ENCODE results near the gene GADD45G. TPM values are rescaled to one million over a fixed set of nuclear protein-coding genes. Genes with fewer than 3 reads are reported as not detected.

The GADD45G gene
- total and polyA plus RNA-seq, 10 of the 15 experiments (the other 5 are each of a cell fraction or from before 2014, with no cell fraction given) = 0.07 to 1.00 (median 0.29) TPM; not detected in 4

GRCh38 chr9:89594811-89595550 is 9.8 kb upstream of the GADD45G start:
- intact Hi-C loops (cut with micrococcal nuclease; ENCODE audit: unreplicated experiment) = loop anchor here (10.0 kb wide), 1 partner anchor 1170 kb away; no protein-coding TSS in a partner anchor
- BruUV-seq (replicated peaks) = no TSS peak
- POLR2A ChIA-PET = no interaction called here
- TF ChIP-seq, protein P1, sequence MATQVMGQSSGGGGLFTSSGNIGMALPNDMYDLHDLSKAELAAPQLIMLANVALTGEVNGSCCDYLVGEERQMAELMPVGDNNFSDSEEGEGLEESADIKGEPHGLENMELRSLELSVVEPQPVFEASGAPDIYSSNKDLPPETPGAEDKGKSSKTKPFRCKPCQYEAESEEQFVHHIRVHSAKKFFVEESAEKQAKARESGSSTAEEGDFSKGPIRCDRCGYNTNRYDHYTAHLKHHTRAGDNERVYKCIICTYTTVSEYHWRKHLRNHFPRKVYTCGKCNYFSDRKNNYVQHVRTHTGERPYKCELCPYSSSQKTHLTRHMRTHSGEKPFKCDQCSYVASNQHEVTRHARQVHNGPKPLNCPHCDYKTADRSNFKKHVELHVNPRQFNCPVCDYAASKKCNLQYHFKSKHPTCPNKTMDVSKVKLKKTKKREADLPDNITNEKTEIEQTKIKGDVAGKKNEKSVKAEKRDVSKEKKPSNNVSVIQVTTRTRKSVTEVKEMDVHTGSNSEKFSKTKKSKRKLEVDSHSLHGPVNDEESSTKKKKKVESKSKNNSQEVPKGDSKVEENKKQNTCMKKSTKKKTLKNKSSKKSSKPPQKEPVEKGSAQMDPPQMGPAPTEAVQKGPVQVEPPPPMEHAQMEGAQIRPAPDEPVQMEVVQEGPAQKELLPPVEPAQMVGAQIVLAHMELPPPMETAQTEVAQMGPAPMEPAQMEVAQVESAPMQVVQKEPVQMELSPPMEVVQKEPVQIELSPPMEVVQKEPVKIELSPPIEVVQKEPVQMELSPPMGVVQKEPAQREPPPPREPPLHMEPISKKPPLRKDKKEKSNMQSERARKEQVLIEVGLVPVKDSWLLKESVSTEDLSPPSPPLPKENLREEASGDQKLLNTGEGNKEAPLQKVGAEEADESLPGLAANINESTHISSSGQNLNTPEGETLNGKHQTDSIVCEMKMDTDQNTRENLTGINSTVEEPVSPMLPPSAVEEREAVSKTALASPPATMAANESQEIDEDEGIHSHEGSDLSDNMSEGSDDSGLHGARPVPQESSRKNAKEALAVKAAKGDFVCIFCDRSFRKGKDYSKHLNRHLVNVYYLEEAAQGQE (IDR thresholded peaks at IDR 0.05; ENCODE audit: low read depth, low read length) = no peak
- TF ChIP-seq ZBTB11 (CRISPR knock-in tag; IDR thresholded peaks at IDR 0.05) (no peak), MTA3 (IDR thresholded peaks at IDR 0.05; ENCODE audit: borderline replicate concordance, low read length) (no peak), BCL3 (IDR thresholded peaks at IDR 0.05; ENCODE audit: borderline replicate concordance, insufficient read depth, low read depth, low read length, poor library complexity, severe bottlenecking) (no peak), ATF7 (IDR thresholded peaks at IDR 0.05; ENCODE audit: low read depth) (no peak), HSF1 (IDR thresholded peaks at IDR 0.05; ENCODE audit: low read depth, low read length) (no peak), FOXM1 (IDR thresholded peaks at IDR 0.05; ENCODE audit: low read depth, low read length) (no peak), MYC (IDR thresholded peaks at IDR 0.05; ENCODE audit: insufficient read depth, insufficient read length, insufficient replicate concordance, low read length, severe bottlenecking) (no peak), SMAD1 (IDR thresholded peaks at IDR 0.05; ENCODE audit: low read depth, partially characterized antibody) (no peak), IRF3 (IDR thresholded peaks at IDR 0.05) (no peak)

More at GRCh38 chr9:89594811-89595550, 9.8 kb upstream of the GADD45G start:
- FAIRE-seq (no peak), ATAC-seq (no peak), DNase-seq (ENCODE audit: low read depth, low spot score) (no peak)
- Histone ChIP-seq H3K27me3 (replicated peaks in 1 of 2; ENCODE audit: control insufficient read depth in 2 of 2, insufficient read depth in 2 of 2, low read length in 1 of 2) (peaks cover 3 to 8% of the 10 kb centered on the region in 2 experiments), H3K36me3 (ENCODE audit: control insufficient read depth in 2 of 2, insufficient read depth in 2 of 2, low read length in 1 of 2) (no peaks in the 10 kb centered on the region), H4K20me1 (ENCODE audit: control insufficient read depth, insufficient read depth) (no peaks in the 10 kb centered on the region), H2AFZ (ENCODE audit: control insufficient read depth, low read depth, low read length) (no peak overlapping the region), H3K9ac (ENCODE audit: control insufficient read depth, insufficient read depth, low read length) (no peak overlapping the region), H3K4me2 (ENCODE audit: control insufficient read depth, insufficient read depth) (no peak overlapping the region), H3K9me3 (replicated peaks; ENCODE audit: control insufficient read depth, insufficient read depth, low read length) (no peaks in the 10 kb centered on the region), H3K4me1 (ENCODE audit: control insufficient read depth, insufficient read depth, low read length) (no peaks in the 10 kb centered on the region), H3K27ac (ENCODE audit: control insufficient read depth, insufficient read depth) (no peak overlapping the region), H3K4me3 (no peak overlapping the region), H3K79me2 (ENCODE audit: control insufficient read depth, insufficient read depth, low read length) (no peaks in the 10 kb centered on the region)
- WGBS (ENCODE audit: insufficient coverage, insufficient replicate concordance, low lambda C conversion rate, missing lambda C conversion rate) = 14% methylated on average over 8 of the region's 8 CpGs
- ChIA-PET SMC1A (ENCODE audit: uncharacterized antibody, unreplicated experiment) (interaction anchor here (2.2 kb wide), 1 partner anchor 505 kb away, joined by 8 read pairs; no protein-coding TSS in a partner anchor), RAD21 (ENCODE audit: unreplicated experiment) (interaction anchor here (3.2 kb wide), 1 partner anchor 505 kb away, joined by 13 read pairs; no protein-coding TSS in a partner anchor), CTCF (interaction anchor here (0.7 to 4.4 kb wide), 9 partner anchors 7 to 508 kb away, joined by 3 to 37 read pairs (median 5); no protein-coding TSS in a partner anchor)
- in situ Hi-C loops (cut with MboI) = loop anchor here (10.0 to 25.0 kb wide), 3 partner anchors 610 to 1267 kb away; no protein-coding TSS in a partner anchor

Data from GM12878 (cell line).